HG02623 (cell line): ENCODE measurements around the gene NABP1.

Experiments
- ATAC-seq: cut with Tn5 transposase; IDR thresholded peaks from one replicate; pipeline ENCODE4 v1.9.1; 2021; ENCODE audit warnings: moderate library complexity; ENCODE audit not compliant: unreplicated experiment

NABP1 gene

DNA sequence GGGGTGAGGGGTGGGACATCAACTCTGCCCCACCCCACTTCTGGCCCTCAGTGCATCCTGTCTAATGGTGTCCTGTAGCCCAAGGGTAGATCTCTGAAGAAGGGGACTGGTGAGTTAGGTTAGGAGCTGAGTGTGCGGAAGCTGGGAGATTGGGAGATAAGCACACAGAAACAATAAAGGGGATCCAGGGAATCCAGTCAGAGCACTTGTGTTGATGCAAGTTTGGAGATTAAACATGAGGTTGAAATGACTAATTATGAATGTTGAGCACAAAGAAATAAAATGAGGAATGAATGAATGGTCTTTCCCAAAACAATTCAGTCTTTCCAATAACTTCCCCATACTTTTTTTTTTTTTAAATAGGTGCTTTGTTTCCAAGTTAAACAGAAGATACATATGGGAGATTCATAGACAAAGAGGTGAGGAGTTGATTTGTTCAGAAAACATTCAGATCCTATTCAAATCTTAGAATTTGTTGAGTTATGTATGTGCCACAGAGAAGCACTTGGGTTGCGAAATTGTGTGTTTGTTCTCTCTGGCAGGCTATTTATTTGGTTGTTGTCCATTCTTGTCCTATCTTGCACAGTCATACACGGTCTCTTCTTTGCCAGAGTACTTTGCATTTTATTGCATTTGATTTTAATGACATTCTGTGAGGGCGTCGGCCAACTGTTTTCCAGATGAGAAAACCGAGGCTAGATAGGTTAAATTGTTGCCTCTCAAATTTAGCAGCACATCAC, 31.6 kb upstream of the NABP1 start:
- ATAC-seq, result no peak

DNA sequence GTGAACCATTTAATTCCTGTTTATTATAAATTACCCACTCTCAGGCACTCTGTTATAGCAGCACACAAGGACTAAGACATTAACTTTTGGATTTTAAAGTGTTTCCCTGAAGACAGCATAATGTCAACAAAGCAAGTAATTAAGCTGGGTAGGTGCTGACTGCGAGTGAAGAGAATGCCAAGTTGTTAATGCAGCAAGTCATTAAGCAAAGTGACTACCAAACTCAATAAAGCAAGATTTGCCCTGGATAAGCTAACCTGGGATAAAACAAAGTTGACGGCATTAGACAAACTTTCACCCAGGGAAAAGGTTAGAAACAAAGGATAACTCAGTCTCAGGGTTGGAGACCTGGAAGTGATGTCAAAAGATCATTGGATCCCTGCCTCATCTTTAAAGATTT, 28.4 kb upstream of the NABP1 start:
- no peak for ATAC-seq

DNA sequence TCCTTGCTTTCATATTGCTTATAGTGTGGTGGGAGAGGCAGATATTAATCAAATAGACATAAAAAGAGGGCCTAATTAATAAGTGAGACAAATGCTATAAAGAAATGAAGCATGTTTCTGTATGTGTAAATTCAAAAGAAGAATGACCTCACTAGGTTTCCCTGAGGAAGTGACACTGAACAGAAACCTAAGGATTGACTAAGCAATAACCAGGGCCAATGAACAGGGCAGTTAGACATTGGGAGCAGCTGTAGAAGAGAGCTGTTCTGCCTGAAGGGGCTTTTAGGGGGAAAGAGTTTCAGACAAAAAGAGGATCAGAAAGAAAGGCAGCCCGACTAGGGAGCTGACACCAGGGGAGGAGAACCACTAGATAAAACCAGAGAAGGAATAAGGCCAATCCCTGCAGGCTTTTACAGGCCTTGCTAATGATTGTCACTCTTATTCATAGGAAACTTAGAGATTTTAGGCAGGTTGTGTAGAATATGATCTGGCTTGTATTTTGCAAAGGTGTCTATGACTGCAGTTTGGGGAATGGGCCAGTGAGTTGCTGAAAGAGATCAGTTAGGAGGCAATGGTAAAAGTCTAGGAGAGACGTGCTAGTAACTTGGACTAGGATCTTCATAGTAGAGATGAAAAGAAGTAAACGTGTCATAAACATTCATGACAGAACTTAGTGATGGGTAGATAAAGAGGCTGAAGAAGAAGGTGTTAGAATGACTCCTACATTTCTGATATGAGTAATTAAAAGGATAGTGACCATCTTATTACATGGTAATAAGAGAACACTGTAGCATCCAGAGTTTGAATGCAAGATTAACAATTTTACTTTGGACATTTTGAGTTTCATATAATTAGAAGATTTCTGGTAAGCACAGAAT, 26.8 kb upstream of the NABP1 start:
- ATAC-seq, result peak; percentile 97

DNA sequence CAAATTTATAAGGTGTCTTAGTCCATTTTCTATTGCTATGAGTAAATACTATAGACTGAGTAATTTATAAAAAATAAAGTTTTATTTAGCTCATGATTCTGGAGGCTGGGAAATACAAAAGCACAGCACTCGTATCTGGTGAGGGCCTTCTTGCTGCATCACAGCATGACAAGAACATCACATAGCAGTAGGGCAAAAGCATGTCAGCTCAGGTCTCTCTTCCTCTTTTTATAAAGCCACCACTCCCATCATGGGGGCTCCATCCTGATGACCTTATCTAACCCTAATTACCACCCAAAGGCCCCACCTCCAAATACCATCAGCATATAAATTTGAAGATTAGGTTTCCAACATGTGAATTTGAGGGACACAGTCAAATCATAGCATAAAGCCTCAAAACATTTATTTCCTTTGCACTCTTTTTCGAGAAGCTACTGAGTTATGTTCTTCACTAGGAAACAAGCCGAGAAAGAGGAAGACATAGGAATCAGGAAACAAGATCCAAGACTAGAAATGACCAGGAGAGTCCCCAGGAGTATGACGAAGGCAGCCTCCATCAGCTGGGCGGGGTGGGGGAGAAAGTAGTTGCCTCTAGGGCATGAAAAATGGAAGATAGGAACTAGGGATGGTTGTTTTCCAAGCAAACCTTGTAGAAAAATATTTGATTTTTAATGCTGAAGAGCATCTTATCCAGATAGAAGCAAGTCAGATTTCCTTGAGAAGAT, 24.1 kb upstream of the NABP1 start:
- no peak for ATAC-seq

DNA sequence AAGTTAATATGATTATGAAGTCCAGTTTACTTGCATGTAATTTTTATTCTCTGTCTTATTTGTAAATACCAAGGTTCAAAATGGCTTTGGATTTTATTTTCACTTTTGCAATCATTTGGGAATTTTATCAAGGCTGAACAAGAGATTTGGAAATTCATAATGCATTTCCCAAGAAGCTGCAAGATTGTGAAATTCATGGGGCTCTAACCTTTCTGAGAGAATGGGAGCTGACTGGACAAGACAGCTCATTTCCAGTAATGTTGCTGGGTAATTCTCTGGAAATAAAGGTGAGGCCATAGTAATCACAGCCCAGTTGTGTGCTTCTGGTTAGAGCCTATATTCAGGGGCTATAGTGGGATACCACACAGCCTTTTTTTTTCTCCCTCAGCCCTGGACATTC, 21.5 kb upstream of the NABP1 start:
- no peak for ATAC-seq

- no peak for ATAC-seq
These were observed 21.1 kb upstream of the NABP1 start for GRCh38 chr2:191656792-191657191.

- no peak for ATAC-seq
These were observed 20.0 kb upstream of the NABP1 start for GRCh38 chr2:191657977-191658376.

DNA sequence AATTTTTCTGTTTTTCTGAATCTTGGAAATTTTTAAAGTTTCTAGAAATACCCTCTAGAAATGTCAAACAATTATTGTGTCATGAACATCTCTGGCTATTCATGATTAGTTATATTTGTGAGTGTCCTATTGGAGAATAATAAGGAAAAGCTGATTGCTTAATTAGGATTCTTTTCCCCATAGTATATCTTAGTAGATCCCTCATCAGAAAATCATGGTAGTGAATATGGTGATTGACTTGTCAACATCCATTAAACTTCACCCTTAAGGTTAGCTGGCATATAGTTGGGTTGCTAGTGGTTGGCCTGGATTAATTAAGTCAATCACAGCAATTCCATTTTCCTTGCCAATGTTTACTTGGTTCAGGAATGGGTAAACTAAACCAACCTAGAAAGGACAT, 18.7 kb upstream of the NABP1 start:
- no peak for ATAC-seq

DNA sequence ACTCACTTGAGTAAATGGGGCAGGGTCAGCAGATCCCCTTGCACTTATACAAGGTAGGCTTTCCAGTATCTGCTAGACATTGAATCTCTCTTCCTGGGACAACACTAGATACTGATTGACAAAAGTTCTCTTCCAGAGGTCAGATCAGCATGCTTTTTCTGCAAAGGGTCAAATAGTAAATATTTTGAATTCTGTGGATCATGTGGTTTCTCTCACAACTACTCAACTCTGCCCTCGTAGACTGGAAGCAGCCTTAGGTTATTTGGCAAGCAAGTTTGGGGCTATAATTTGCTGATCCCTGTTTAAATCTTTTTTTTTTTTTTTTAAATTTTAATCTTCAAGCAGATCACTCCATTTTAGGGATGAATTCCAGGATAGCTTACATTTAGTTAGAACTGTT, 17.4 kb upstream of the NABP1 start:
- ATAC-seq, result no peak

DNA sequence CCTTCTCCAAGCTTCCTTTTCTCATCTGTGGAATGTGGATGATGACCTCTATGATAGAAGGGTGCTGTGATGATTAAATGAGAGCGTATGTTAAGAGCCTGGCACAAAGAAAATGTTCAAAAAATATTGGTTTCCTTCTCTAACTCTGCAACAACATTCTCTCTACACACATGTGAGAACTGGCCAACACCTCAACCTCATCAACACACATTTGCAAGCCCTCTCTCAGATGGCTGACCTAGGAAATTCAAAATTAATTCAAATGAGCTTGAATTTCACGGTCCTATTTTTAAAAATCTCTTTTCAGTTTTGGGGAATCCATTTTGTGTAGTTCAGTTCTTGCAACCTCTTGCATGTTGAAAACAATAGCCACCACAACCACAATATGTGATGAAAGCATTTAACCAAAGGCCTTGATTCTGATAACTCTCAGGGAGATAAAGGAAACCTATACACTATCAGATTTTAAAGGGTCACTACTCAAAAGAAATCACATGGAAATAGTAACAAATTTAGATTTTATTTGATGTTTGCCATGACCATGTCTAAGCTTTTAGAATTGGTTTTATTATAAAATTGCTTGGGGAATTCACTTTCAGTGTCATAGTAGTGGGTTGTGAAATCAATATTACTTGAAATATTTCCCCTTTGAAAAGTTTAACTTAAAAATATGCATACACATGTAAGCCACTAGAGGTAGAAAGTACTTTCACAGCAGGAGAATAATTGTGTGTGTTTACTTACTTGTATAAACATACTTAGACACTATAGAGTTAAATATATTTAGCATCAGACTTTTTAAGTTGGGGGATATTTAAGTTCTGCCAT, 16.6 kb upstream of the NABP1 start:
- no peak for ATAC-seq

GRCh38 chr2:191664823-191665677, 12.9 kb upstream of the NABP1 start:
- ATAC-seq, result no peak

- ATAC-seq, result no peak
These were observed 11.7 kb upstream of the NABP1 start for GRCh38 chr2:191666226-191666625.

DNA sequence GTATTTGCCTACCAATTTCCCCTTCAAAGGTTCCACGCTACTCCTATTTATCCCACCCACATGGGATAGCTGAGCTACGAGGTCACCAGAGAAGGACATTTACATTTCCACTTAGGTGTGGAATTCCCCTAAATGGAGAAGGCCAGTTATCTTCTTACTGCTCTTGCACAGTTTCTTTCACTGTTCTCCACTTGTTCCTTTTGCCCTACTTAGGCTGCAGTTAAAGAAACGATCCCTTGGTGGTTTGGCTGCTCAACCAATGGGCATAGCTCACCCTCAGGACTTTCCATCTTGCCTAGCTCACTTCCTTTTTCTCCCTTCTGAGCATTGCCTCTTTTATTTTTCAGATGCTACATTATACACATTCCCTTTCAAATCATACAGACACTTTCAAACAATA, 11.2 kb upstream of the NABP1 start:
- ATAC-seq, result peak; percentile 75

- peak; percentile 42 for ATAC-seq
These were observed 7.9 kb upstream of the NABP1 start for GRCh38 chr2:191670076-191670475.

DNA sequence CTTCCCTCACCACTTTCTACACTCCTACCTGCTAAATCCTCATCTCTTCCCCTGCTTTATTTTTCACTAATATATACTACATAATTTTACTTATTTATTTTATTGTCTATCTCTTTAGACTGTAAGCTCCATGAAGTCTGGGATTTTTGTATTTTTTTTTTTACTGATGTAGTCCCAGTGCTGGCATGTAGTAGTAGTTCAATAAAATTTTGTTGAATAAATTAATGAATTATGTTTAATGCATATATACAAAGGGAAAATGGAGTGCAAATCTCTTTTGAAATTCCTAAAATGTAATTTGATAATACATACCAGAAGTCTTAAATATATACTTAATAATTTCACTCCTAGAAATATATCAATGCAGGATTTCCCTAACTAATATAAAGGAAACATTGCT, 7.1 kb upstream of the NABP1 start:
- no peak for ATAC-seq

GRCh38 chr2:191675807-191676721, 1.9 kb upstream of the NABP1 start:
- peak; percentile 55 for ATAC-seq

DNA sequence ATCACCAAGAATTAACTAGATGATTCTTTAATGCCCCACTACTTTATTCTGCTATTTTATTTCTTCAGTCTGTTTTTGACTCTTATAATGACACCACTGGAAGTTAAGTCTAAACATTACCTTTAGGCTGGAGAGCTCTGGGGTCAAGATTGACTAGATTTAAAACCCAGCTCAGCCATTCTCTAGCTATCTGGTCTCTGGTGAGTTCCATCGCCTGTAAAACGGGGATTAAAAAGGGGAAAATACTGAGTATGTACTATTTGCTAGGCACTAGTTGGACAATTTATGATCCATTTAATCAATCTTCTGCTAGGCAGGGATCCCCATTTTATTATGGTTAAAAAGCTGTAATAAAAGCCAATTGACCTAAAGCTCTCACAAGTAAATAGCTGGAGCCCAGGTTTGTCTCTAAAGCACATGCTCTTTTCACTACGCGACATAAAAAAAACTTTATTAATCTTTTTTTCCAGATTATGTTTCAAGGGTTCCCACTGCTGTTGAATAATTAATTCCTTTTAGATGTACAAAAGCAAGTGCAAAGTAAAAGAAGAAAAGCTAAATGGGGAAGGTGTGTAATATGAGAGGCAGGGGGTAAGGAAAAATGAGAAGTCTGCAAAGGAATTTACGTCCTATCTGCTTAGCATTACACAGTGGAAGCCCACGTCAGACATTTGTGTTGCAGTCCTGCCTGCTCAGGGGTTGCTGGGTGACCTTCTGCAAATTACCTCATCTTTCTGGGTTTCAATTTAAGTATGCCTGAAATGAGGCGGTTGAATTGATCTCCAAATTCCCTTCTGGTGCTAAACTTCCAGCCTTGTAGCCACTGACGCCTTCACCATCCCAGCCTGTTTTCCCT, 918 bp upstream of the NABP1 start:
- peak; percentile 25 for ATAC-seq
